Activated CD4-positive, alpha-beta memory T cell treated with anti-CD3 and anti-CD28 coated beads for 36 hours (primary cell): ENCODE measurements around the gene TOP1. TPM values are rescaled to one million over a fixed set of nuclear protein-coding genes. Genes with fewer than 3 reads are reported as not detected.

Experiments
- CTCF ChIA-PET: fragments of 350-600 bp; sonication (Branson Sonifier 250); formaldehyde crosslinking; loops from one replicate; lab custom pipeline; 2021; ENCODE audit warnings: antibody characterized with exemption, inconsistent platforms; lab: Charles Lee
- POLR2A ChIA-PET: fragments of 350-600 bp; sonication (Branson Sonifier 250); formaldehyde crosslinking; loops from one replicate; lab custom pipeline; 2021; ENCODE audit warnings: antibody characterized with exemption; lab: Charles Lee
- DNase-seq: peaks from one replicate; pipeline ENCODE4 v3.0.0-alpha.2; 2020
- H3K27ac Mint-ChIP-seq: one replicate; pipeline ENCODE4 v1.8.0; 2021; ENCODE audit warnings: mixed read lengths
- H3K27me3 Mint-ChIP-seq: one replicate; pipeline ENCODE4 v1.8.0; 2021; ENCODE audit warnings: mixed read lengths
- H3K36me3 Mint-ChIP-seq: one replicate; pipeline ENCODE4 v1.8.0; 2021; ENCODE audit warnings: mixed read lengths
- H3K4me1 Mint-ChIP-seq: one replicate; pipeline ENCODE4 v1.8.0; 2021; ENCODE audit warnings: low read depth, mixed read lengths
- H3K4me3 Mint-ChIP-seq: one replicate; pipeline ENCODE4 v1.8.0; 2021; ENCODE audit warnings: mild to moderate bottlenecking, mixed read lengths
- H3K9me3 Mint-ChIP-seq: one replicate; pipeline ENCODE4 v1.8.0; 2021; ENCODE audit warnings: mixed read lengths
- intact Hi-C: fragments of 100-400 bp; cut with micrococcal nuclease; formaldehyde crosslinking; loops from one replicate; pipeline ENCODE4 v1.15.1; 2023
- total RNA-seq, 2 experiments: library from RNA; stranded (reverse); gene quantifications; one replicate each; pipeline ENCODE4 v1.2.3, GENCODE V29; 2021

The TOP1 gene
- total RNA-seq, 2 experiments from 2014 or later: 128 TPM

DNA sequence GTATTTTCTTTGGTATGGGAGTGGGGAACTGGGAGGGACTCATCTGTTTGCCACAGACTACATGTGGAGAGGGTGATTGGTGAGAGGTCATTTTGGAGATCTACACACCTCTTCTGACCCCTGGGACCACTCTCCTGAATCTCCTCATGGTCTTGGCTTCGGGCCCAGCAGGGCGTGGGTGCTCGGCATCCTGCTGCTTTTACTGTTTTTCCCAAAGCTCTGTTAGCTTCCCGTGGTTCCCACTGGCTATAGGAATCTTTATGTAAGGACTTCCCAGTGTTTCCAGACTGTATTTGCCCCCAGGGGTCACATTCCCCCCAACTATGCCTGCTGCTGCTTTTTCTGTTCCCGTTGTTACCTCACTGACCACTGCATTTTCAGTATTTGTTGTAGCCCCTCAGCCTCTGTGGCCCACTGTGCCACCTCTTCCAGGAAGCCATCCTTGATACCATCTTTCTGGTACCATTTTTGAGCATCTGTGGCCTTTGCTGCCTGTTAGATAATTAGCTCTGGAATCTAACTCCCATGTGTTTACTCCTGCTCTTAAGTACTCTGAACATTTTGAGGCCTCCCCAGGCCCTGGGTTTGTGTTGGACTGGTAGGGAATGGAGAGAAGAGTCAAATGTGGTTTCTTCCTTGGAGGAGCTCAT lies 123.6 kb downstream of the TOP1 start:
- intact Hi-C loops: no loop called here
- no peaks in the 10 kb centered on the region for H3K27me3 Mint-ChIP-seq
- DNase-seq: no peak
- peaks cover 6% of the 10 kb centered on the region for H3K36me3 Mint-ChIP-seq
- ChIA-PET CTCF (interaction anchor here (0.6 to 7.2 kb wide), 6 partner anchors 10 to 32 kb away, joined by 3 to 60 read pairs (median 6); no protein-coding TSS in a partner anchor), POLR2A (interaction anchor here (1.0 to 7.2 kb wide), 2 partner anchors 10 to 16 kb away, joined by 4 to 69 read pairs; no protein-coding TSS in a partner anchor)
- peak overlapping the region; percentile 91 for H3K27ac Mint-ChIP-seq
- H3K4me1 Mint-ChIP-seq: peaks cover 94% of the 10 kb centered on the region
- H3K4me3 Mint-ChIP-seq: no peak overlapping the region
- H3K9me3 Mint-ChIP-seq: no peaks in the 10 kb centered on the region

DNA sequence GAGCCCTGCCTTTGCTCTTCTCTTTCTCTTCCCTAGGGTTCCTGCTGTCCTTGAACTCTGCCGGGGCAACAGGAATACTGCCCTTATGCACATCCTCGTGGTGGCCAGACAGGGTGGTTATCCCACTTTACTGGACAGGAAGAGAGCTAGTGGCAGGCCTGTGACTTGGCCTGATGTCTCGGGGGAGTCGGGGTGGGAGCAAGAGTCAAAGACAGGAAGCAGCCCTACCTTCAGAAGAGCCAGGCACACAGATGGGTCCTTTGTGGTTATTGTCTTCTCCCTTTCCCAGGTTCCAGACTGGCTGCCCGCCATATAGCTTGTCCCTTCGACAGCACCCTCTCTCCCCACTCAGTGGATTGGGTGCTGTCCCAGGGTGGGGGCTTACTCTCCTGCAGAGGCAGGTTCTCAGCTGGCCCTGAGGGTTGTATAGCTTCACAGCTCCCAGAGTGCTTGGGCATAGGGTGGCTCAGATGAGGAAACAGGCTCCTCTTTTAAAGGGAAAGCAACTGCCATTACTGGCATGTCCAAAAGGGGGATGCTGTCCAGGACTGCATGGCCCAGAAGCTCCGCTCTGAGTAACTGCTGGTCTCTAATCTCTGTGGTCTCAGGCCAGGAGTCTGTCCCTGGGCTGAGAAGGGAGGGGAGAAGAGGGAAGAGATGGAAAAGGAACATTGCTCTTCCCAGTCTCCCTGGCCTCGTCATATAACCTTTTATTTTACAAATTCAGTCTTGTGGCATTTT lies 126.0 kb downstream of the TOP1 start:
- DNase-seq: no peak
- H3K27ac Mint-ChIP-seq: peak overlapping the region; percentile 86
- no peaks in the 10 kb centered on the region for H3K27me3 Mint-ChIP-seq
- peaks cover 12% of the 10 kb centered on the region for H3K36me3 Mint-ChIP-seq
- no peaks in the 10 kb centered on the region for H3K9me3 Mint-ChIP-seq
- CTCF ChIA-PET: interaction anchor here (0.8 to 7.2 kb wide), 5 partner anchors 9 to 20 kb away, joined by 3 to 73 read pairs (median 3); no protein-coding TSS in a partner anchor
- H3K4me1 Mint-ChIP-seq: peaks cover 96% of the 10 kb centered on the region
- POLR2A ChIA-PET: interaction anchor here (1.5 to 7.2 kb wide), 3 partner anchors 9 to 18 kb away, joined by 8 to 85 read pairs (median 69); partner anchors contain the start of gene PLCG1
- no peak overlapping the region for H3K4me3 Mint-ChIP-seq
- intact Hi-C loops: loop anchor here (5.0 kb wide), 3 partner anchors 43 to 163 kb away; partner anchors contain the start of gene ZHX3

DNA sequence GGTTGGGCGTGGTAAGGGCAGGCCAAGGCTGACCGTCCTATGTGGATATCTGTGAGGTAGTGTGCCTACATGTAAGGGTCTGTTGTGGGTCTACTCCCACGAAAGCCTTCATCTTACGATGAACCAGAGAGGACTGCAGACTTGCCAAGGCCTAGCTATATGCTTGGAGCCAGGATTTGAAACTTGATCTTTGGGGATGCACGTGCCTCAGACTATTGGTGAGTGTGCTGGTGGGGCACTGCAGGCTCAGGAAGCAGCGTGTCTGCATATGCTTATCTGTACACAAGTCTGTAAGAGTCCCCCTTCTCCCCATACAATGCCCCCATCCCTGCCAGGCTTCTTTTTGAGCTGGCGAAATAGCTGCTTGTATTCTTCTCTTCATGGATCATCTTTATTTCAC lies 126.6 kb downstream of the TOP1 start:
- Mint-ChIP-seq H3K4me3 (no peak overlapping the region), H3K4me1 (peaks cover 97% of the 10 kb centered on the region), H3K9me3 (no peaks in the 10 kb centered on the region), H3K27ac (peak overlapping the region; percentile 86), H3K27me3 (no peaks in the 10 kb centered on the region), H3K36me3 (peaks cover 17% of the 10 kb centered on the region)
- POLR2A ChIA-PET: interaction anchor here (1.5 to 7.2 kb wide), 3 partner anchors 9 to 18 kb away, joined by 8 to 85 read pairs (median 69); partner anchors contain the start of gene PLCG1
- CTCF ChIA-PET: interaction anchor here (0.8 to 7.2 kb wide), 5 partner anchors 10 to 21 kb away, joined by 3 to 73 read pairs (median 3); no protein-coding TSS in a partner anchor
- no peak for DNase-seq
- intact Hi-C loops: loop anchor here (5.0 kb wide), 3 partner anchors 42 to 162 kb away; partner anchors contain the start of gene ZHX3

DNA sequence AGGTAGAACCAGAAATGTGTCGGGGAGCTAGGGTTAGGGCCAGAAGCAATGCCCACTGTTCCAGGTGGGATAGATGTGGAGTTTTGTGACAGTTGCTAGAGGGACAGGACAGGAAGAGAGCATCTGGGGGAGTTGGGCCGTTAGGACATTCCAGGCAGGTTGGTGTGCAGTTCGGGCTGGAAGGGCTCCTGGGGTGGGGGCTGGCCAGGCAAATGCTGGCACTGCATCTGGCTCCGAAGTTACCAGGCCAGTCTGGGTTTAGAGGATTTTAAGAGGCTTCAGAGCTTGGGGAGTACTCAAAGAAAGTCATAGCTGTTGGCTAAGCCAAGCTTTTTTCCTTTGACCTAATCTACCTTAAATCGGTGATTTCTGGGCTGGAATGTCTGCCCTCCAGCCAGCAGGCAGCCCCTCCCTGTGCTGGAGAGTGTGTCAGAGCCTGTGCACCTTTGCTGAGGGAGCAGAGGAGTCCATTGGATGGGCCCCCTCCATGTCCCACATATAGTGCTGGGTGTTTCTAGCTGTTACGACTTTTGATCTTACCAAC lies 129.5 kb downstream of the TOP1 start:
- peak overlapping the region; percentile 93 for H3K27ac Mint-ChIP-seq
- no peaks in the 10 kb centered on the region for H3K9me3 Mint-ChIP-seq
- peaks cover 91% of the 10 kb centered on the region for H3K4me1 Mint-ChIP-seq
- DNase-seq: no peak
- intact Hi-C loops: loop anchor here (5.0 kb wide), 3 partner anchors 39 to 159 kb away; partner anchors contain the start of gene ZHX3
- ChIA-PET CTCF (interaction anchor here (0.7 to 7.7 kb wide), 12 partner anchors 12 to 534 kb away, joined by 3 to 73 read pairs (median 3); partner anchors contain the start of gene PLCG1), POLR2A (interaction anchor here (1.0 to 7.2 kb wide), 6 partner anchors 9 to 133 kb away, joined by 3 to 85 read pairs (median 6); partner anchors contain the start of gene PLCG1)
- peaks cover 33% of the 10 kb centered on the region for H3K36me3 Mint-ChIP-seq
- no peaks in the 10 kb centered on the region for H3K27me3 Mint-ChIP-seq
- peak overlapping the region; percentile 72 for H3K4me3 Mint-ChIP-seq

DNA sequence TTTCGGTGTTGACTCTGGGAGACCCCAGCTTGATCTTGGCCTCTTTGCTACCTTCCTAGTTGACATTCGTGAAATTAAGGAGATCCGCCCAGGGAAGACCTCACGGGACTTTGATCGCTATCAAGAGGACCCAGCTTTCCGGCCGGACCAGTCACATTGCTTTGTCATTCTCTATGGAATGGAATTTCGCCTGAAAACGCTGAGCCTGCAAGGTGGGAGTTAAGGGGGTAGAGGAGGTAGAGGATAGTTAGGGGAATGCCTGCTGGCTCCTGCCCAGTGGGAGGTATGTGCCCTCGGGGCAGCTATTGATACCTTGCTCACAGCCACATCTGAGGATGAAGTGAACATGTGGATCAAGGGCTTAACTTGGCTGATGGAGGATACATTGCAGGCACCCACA lies 130.9 kb downstream of the TOP1 start:
- DNase-seq: no peak
- no peaks in the 10 kb centered on the region for H3K27me3 Mint-ChIP-seq
- CTCF ChIA-PET: interaction anchor here (6.3 to 7.7 kb wide), 2 partner anchors 13 to 25 kb away, joined by 63 to 73 read pairs; no protein-coding TSS in a partner anchor
- H3K4me1 Mint-ChIP-seq: peaks cover 81% of the 10 kb centered on the region
- no peaks in the 10 kb centered on the region for H3K9me3 Mint-ChIP-seq
- POLR2A ChIA-PET: interaction anchor here (5.5 kb wide), 1 partner anchor 23 kb away, joined by 85 read pairs; the partner anchor contains the start of gene PLCG1
- intact Hi-C loops: loop anchor here (5.0 kb wide), 3 partner anchors 38 to 158 kb away; partner anchors contain the start of gene ZHX3
- H3K27ac Mint-ChIP-seq: peak overlapping the region; percentile 93
- no peak overlapping the region for H3K4me3 Mint-ChIP-seq
- H3K36me3 Mint-ChIP-seq: peaks cover 44% of the 10 kb centered on the region

DNA sequence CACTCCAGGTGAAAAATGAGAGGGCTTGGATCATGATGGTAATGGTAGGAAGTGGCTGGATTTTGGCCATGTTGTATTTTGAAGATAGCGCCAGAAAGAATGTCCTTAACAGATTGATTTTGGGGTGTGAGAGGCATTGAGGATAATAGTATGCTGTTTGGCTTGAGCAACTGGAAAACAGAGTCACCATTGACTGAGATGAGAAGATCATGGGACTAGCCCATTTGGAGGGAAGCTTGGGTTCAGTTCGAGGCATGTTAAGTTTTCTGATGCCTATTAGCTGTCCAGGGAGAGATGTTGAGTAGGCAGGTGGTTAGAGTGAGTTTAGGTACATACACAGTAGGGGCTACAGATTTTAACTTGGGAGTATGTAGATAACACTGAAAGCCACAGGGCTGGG lies 132.1 kb downstream of the TOP1 start:
- ChIA-PET CTCF (interaction anchor here (7.7 kb wide), 1 partner anchor 12 kb away, joined by 63 read pairs; no protein-coding TSS in a partner anchor), POLR2A (interaction anchor here (1.5 kb wide), 1 partner anchor 17 kb away, joined by 3 read pairs; no protein-coding TSS in a partner anchor)
- no peaks in the 10 kb centered on the region for H3K27me3 Mint-ChIP-seq
- no peak for DNase-seq
- peaks cover 70% of the 10 kb centered on the region for H3K4me1 Mint-ChIP-seq
- H3K4me3 Mint-ChIP-seq: no peak overlapping the region
- peaks cover 49% of the 10 kb centered on the region for H3K36me3 Mint-ChIP-seq
- H3K27ac Mint-ChIP-seq: peak overlapping the region; percentile 67
- intact Hi-C loops: no loop called here
- H3K9me3 Mint-ChIP-seq: no peaks in the 10 kb centered on the region

DNA sequence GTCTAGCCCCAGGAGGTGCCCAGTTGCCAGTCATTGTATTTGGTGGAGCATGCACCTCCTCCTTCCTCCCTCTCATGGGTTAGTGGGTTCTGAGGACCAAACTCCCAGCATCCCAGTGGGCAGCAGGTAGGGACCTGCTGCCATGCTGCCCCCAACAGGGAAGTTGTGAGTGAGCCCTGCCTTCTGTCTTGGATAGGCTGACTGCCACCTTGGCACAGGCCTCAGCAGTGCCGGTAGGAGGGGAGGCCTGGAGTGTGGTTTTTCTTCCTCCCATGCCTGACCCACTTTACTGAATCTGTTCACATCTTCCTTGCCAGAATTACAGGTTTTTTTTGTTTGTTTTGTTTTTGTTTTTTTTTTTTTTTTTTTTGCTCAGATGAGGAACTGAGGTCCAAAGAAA lies 133.3 kb downstream of the TOP1 start:
- Mint-ChIP-seq H3K27ac (peak overlapping the region; percentile 84), H3K4me1 (peaks cover 61% of the 10 kb centered on the region), H3K27me3 (no peaks in the 10 kb centered on the region), H3K4me3 (no peak overlapping the region), H3K36me3 (peaks cover 60% of the 10 kb centered on the region), H3K9me3 (no peaks in the 10 kb centered on the region)
- intact Hi-C loops: no loop called here
- POLR2A ChIA-PET: no interaction called here
- CTCF ChIA-PET: interaction anchor here (1.1 to 7.7 kb wide), 2 partner anchors 11 to 27 kb away, joined by 3 to 63 read pairs; no protein-coding TSS in a partner anchor
- DNase-seq: no peak

DNA sequence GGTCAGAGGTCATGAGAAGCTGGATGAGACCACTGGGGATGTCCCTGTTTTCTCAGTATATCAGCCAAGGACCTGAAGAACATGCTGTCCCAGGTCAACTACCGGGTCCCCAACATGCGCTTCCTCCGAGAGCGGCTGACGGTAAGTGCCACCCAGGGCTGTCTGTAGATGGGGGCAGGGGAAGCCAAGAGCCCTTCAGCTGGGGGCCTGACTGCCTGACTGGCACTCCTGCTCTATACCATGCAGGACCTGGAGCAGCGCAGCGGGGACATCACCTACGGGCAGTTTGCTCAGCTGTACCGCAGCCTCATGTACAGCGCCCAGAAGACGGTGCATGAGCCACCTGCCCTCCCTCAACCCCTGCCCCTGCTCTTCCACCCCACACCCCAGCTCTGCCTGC lies 133.8 kb downstream of the TOP1 start:
- peaks cover 65% of the 10 kb centered on the region for H3K36me3 Mint-ChIP-seq
- POLR2A ChIA-PET: no interaction called here
- H3K27me3 Mint-ChIP-seq: no peaks in the 10 kb centered on the region
- no peak for DNase-seq
- no peak overlapping the region for H3K4me3 Mint-ChIP-seq
- intact Hi-C loops: no loop called here
- H3K9me3 Mint-ChIP-seq: no peaks in the 10 kb centered on the region
- H3K27ac Mint-ChIP-seq: peak overlapping the region; percentile 84
- CTCF ChIA-PET: interaction anchor here (1.1 to 7.7 kb wide), 2 partner anchors 10 to 28 kb away, joined by 3 to 63 read pairs; no protein-coding TSS in a partner anchor
- H3K4me1 Mint-ChIP-seq: peaks cover 61% of the 10 kb centered on the region

DNA sequence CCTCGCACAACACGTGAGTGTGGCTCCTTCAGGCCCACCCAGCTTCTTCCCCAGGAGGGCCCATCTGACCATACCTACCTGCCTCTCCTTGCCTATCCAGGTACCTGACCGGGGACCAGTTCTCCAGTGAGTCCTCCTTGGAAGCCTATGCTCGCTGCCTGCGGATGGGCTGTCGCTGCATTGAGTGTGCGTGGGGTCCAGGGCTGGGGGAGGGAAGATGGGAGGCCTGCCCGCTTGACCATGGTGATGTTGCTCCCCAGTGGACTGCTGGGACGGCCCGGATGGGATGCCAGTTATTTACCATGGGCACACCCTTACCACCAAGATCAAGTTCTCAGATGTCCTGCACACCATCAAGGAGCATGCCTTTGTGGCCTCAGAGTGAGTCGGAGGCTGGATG lies 135.2 kb downstream of the TOP1 start:
- Mint-ChIP-seq H3K27me3 (no peaks in the 10 kb centered on the region), H3K4me1 (peaks cover 50% of the 10 kb centered on the region), H3K9me3 (no peaks in the 10 kb centered on the region), H3K4me3 (no peak overlapping the region), H3K36me3 (peaks cover 66% of the 10 kb centered on the region), H3K27ac (no peak overlapping the region)
- intact Hi-C loops: no loop called here
- ChIA-PET CTCF (interaction anchor here (1.6 to 2.0 kb wide), 2 partner anchors 9 to 29 kb away, joined by 6 to 7 read pairs; no protein-coding TSS in a partner anchor), POLR2A (no interaction called here)
- DNase-seq: no peak

DNA sequence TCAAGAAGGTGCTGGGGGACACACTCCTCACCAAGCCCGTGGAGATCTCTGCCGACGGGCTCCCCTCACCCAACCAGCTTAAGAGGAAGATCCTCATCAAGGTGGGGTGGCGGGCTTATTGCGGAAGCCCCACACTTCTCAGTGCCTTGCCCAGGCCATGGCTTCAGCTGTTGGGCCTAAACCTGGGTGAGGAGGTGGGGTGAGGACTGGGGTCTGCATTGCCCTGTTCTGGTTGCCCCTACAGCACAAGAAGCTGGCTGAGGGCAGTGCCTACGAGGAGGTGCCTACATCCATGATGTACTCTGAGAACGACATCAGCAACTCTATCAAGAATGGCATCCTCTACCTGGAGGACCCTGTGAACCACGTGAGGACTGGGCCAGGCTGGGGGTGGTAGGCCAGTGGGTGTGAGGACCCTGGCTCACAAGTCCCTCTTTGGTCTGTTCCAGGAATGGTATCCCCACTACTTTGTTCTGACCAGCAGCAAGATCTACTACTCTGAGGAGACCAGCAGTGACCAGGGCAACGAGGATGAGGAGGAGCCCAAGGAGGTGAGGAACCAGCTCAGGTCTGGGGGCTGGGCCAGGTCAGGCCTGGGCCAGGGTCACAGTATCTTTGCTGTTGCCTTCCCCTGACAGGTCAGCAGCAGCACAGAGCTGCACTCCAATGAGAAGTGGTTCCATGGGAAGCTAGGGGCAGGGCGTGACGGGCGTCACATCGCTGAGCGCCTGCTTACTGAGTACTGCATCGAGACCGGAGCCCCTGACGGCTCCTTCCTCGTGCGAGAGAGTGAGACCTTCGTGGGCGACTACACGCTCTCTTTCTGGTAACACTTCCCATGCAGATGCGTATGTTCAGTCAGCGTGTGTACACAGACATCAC lies 136.6 kb downstream of the TOP1 start:
- DNase-seq: no peak
- H3K9me3 Mint-ChIP-seq: no peaks in the 10 kb centered on the region
- intact Hi-C loops: no loop called here

More for the DNA sequence above, 136.6 kb downstream of the TOP1 start:
- H3K27ac Mint-ChIP-seq: no peak overlapping the region
- H3K27me3 Mint-ChIP-seq: no peaks in the 10 kb centered on the region
- CTCF ChIA-PET: interaction anchor here (1.4 to 2.0 kb wide), 3 partner anchors 8 to 30 kb away, joined by 3 to 7 read pairs (median 6); no protein-coding TSS in a partner anchor
- H3K4me1 Mint-ChIP-seq: peaks cover 36% of the 10 kb centered on the region
- no peak overlapping the region for H3K4me3 Mint-ChIP-seq
- H3K36me3 Mint-ChIP-seq: peaks cover 70% of the 10 kb centered on the region
- POLR2A ChIA-PET: no interaction called here
